ENCODE data around the gene RPS6KA2.

RPS6KA2 gene

DNA sequence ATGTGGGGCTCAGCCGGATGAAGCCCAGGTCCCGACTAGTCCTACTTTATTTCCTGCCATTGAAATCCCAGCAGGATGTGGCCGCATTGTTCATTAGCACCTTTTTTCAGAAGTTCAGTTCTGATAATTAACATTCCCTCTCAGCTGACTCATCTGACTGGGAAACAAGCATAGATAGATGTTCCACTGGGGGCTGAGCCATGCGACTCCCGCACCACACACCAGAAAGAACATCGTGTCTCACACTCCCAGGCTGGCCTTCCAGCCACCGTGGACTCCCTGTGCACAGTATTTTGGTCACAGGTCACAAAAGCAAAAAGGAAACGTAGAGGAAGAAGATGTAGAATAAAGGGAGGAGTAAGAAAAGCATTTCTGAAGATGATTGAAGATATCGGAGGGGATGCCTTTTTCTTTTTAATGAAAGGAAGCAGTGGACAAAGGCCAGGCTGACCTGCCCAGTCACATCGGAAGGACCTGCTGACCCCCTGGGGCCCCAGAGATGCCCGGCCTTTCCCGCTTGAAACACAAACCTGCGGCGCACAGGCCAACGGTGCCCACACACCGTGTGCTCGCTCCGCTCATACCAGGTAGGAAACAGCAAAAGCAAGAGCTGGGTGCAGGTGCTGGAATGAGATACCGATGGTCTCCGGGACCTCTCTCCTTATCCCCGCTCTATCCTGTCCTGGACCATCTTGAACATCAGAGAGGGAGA lies 11.8 kb downstream of the RPS6KA2 start:
- DNase-seq (ENCODE audit: low read depth), result no peak

DNA sequence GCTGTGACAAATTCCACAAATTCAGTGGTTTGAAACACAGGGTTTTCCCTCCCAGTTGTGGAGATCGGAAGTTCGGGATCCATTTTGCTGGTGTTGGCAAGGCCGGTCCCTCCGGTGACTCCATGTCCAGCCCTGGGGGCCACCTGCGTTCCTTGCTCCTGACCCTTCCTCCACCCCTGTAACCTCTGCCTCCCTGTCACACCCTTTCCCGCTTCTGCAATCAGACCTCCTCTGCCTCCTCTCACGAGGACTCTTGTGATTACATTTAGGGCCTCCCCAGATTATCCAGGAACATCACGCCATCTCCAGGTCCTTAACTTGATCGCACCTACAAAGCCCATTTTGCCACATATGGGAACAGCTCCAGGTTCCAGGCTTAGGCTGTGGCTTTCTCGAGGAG lies 12.5 kb downstream of the RPS6KA2 start:
- DNase-seq (ENCODE audit: low read depth), result no peak

DNA sequence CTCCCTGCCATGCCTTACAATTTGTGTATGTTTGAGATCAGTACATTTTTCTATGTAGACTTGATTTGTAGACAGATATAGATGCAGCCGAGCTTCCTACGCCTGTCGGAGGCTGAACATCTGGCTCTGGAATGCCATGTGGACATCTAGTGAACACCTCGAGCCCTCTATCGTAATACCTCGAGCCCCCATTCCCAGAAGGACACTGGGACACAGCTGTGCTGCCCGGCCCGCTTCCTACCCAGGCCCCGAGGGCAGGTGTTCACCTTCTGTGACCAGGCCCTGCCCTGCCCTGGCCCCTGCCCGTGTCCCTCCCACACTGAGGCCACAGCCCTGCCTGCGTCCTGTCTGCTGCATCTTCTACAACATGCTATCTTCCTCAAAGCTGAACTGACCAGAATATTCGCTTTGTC lies 12.9 kb downstream of the RPS6KA2 start:
- DNase-seq (ENCODE audit: low read depth), result no peak

DNA sequence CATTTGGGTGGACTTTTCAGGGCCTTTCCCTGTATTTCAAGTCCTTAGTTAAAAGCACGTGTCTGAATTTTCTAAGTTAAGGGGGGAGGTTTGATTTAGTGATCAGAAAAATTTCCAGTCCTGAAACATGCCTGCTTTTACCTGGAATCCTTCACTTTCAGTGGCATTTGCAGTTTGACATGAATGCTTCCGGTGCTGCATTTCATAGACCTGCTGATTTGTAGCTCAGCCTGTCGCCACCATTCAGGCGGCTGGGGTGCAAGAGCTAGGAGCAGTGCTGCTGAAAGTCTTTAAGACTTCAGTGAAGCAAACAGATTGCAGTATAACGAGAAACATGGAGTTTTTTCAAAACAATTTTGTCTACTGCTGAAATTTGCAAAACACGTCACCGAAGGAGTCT lies 14.0 kb downstream of the RPS6KA2 start:
- no peak for DNase-seq (ENCODE audit: low read depth)

DNA sequence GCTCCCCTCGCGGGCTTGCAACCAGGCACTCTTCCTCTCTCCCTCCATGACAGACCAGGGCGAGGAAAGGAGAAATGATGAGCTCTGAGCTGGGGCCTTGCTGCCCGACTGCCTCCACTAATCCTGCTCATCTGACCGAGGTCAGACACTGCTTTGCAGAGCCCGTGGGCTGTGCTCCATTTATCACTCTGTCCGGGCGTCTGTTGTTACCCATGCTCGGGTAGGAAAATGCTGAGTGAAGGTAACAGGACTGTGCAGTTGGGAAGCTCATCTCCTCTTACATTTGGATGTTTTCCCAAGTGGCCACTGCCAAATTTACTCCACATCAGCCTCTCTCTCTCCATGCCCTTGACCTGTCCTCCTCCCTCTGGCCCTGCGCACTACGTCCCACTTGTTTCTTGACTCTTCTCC lies 14.6 kb downstream of the RPS6KA2 start:
- DNase-seq (ENCODE audit: low read depth), result no peak

DNA sequence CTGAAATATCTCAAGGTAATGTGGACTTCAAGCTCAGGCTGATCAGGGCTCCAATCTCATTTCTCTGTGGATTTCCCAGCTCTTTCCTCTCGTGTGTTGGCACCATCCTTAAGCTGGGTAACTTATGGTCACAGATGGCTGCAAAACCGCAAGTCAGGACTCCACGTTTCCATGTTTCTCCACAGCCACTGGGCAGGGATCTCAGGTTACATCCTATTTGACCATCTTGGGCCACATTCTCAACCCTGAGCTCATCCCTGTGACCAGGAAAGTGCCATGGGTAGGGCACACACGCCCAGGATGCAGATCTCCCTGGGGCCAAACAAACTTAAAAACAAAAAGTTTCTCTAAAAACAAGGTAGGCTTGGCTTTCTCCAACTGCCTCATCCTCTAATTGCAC lies 15.4 kb downstream of the RPS6KA2 start:
- no peak for DNase-seq (ENCODE audit: low read depth)

DNA sequence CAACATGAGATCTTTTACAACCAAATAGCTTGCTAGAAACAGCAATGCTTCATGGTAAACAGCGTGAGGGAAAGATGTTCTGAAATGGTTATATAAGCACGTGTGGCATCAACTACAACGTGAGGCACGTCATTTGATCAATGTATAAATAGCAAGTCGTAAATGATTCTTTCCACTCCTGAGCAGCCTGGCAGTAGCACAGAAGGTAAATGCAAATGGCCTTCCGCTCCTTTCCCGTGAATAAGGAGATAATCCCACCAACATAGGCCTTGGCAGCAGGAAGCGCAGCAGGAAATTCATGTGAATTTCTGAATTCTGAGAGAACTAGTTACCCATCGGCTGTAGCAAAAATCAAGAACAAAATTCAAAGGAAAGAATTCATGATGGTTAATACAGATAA lies 17.0 kb downstream of the RPS6KA2 start:
- no peak for DNase-seq (ENCODE audit: low read depth)

DNA sequence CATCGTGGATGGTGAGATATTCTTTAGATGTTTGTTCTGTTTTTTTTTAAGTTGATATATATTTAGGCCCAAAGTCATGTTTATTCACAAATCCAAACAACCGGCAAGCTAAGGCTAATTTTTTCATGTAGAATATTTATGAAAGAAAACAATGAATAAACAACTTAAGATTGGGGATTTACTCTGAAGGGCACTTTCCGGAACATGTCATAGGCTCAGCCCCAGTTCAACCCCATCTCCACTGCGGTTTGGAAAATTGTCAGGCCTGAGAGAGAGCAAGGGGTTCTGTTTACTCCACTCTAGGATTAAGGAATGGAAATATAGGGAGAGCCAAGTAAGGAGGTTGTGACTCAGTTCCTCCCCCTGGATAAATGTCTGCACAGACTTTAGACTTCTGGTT lies 18.3 kb downstream of the RPS6KA2 start:
- DNase-seq (ENCODE audit: low read depth), result no peak

DNA sequence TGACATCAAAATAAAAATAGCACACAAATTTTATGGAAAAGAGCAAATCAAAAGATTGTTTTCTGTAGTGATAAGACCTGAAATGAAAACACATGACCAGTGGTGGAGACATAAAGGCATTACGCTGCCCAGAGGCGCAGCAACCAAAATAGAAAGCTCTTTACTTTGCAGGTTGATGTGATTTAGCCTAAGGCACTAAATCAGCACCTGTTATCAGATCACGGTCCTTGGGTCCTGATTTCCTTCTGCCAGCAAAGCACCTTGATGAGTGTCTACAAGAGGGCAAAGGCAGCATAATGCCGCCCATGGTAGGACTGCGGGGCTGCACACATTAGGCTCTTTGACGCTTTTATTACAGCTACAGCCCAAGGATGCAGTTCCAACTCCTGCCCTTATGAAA lies 21.3 kb downstream of the RPS6KA2 start:
- DNase-seq (ENCODE audit: low read depth), result no peak

DNA sequence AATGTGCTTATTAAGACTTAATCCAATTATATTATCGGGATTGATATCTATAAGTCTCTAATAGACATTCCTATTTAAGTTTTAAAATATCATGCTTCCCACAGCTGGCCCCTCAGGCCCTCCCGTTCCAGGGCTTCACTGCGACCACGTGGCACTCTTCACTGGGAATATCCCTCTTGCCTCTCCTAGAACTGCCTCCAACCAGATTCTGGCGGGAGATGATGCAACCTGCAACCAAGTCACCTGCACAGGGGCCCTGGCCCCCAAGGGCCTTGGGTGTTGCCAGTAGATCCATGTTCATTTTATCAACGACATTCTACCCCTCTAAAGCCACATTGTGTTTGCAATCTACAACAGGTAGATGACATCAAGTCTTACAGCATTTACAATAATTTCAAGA lies 22.1 kb downstream of the RPS6KA2 start:
- no peak for DNase-seq (ENCODE audit: low read depth)

DNA sequence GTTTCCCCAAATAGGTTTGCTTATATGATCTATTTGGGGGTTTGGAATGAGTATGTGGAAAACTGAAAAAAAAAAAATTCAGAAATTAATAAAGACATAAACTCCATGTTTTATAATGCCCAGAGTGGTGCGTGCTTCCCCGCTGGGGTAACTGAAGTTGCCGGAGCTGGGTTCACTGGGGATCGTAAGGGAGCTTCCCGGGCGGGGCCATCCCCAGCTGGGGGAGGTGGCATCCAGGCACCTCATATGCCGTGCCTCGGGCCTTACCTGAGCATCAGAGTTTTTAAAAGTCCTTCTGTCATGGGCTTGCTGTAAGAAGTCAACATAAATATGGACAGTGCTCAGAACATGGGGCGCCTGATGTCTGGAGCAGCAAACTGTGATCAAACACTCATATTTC lies 22.7 kb downstream of the RPS6KA2 start:
- no peak for DNase-seq (ENCODE audit: low read depth)

DNA sequence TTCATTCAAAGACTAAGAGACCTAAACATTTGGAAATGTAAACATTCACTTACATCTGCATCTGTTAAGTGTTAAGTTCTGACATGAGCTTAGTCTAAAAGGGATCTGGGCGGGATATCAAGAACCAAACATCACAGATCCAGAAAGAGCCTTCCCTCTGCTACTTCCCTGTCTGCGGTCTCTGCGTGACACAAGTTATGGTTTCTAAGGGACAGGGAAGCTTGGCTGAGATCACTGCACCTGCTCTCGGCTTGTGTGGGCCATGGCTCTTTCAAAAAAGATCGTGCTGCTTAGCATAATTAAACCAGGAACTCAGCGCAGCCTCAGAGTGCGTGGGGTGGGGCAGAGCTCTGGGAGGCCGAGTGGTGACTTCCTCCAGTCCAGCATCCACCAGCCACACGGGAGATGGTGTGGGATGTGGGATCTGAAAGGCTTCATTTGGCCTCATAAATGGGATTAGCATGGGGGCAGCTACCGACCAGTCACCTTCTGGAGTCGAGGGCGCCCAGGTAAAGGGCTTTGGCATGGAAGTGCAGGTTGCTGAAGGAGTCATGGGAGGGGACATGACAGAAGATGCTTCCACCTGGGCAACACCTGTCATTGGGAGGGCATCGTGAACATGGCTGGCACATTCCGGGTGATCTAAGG lies 23.9 kb downstream of the RPS6KA2 start:
- DNase-seq (ENCODE audit: low read depth), result no peak

DNA sequence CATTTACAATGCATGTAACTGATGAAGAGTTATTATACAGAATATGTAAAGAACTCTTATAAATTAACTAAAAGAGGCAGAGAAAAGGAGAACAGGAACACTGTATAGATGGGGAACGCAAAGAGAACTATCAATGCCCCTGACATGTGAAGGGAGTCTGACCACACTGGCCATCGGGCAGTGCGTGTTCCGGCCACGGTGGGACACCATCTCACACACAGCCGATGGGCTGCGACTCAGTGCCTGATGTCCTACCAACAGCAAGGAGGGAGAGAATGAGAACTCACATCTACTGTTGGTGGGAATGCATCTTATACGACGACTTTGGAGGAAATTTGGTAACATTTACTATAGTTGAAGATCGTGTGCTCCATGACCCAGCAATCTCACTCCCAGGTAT lies 25.1 kb downstream of the RPS6KA2 start:
- no peak for DNase-seq (ENCODE audit: low read depth)

DNA sequence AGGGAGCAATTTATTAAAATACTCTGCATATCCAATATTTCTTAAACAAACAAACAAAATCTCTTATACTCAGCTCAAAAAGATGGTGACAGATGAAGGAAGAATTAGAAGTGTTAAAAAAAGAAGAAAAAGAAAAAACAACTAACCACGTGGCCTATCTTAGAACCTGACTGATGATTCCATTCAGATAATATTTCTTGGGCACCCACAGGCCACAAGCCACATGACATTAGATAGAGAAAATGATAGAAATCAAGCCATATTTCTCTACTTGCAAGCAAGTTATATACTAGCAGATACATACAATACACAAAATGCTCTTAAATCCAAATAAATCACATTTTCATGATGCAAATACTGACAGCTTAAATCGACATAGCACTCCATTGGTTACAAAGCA lies 26.1 kb downstream of the RPS6KA2 start:
- DNase-seq (ENCODE audit: low read depth), result no peak

DNA sequence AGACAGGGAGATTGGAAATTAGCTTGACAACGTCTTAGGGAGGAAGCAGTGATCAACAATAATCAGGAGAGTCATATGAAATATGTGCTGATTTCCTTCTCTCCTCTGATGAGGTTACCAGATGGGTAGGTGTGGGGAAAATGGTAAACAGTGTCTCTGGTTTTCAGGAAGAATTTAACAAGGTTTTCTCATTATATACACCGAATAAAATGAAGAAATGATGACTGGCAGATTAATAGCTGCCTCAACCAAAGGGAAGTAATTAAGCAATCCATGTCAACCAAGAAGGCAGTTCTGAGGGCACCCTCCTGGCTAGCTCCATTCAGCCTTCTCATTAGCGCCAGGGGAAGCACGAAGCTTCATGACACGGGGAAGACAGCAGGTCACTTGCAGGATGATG lies 27.8 kb downstream of the RPS6KA2 start:
- no peak for DNase-seq (ENCODE audit: low read depth)

DNA sequence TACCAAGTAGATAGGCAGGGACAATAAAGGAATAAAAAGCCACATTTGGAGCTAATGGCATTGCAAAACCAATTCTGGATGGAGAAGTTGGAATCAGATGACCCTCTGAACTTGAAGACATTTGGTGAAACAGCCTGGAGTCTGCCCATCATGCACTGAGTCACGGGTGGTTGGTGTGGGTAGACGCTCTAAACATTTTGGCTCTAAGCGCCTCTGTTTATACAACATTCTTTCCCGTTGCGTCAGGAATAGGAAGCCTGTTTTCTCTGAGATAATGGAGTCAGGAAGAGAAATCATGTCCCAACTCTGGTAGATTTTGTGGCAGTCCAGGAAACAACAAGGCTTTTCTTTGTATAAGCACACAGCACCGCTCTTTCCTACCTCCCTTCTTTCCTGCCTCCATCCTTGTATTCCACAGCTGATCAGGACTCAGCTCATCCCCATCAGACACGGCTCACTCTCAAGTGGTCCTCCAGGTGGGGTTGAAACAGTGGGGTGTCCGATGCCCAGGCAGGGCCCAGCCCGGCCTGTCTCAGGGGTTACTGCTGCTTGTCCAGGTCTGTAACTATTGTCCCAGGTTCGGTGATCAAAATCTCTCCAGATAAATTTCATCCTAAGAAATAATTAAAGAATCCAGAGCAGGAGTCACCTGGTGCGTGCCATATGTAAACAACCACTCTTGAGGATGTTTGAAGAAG lies 28.5 kb downstream of the RPS6KA2 start:
- DNase-seq (ENCODE audit: low read depth), result no peak

DNA sequence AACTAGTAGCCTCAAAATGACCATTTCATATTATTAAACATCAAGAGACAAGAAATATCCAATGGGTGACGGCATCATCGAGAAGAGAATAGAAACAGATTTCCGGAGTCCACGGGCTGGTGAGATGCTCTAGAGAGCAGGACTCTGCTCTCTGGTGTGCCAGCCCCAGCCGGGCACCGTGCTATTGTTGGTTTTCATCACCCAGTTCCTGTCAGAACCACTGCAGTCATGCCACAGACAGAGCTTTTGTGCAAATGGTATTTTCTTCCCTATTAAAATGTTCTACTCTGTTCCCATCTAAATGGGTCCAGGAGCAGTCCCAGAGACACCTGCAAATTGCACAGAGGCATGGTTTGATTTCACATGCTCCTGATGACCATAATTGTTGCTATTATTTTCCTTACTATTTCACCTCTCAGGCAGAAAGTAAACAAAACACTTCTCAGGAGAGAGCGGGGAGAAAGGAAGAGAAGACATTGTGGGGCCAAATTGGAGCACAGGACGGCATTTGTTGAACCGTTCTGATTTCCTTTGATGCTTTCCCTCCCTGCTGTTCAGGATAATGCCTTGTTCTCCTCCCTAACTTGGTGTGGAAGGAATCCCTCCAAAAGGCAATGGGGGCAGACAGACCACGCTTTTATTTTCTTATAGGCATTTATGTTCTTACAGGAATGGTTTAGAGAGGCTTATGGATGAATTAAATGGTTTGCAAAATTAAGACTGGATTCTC lies 29.2 kb downstream of the RPS6KA2 start:
- no peak for DNase-seq (ENCODE audit: low read depth)

DNA sequence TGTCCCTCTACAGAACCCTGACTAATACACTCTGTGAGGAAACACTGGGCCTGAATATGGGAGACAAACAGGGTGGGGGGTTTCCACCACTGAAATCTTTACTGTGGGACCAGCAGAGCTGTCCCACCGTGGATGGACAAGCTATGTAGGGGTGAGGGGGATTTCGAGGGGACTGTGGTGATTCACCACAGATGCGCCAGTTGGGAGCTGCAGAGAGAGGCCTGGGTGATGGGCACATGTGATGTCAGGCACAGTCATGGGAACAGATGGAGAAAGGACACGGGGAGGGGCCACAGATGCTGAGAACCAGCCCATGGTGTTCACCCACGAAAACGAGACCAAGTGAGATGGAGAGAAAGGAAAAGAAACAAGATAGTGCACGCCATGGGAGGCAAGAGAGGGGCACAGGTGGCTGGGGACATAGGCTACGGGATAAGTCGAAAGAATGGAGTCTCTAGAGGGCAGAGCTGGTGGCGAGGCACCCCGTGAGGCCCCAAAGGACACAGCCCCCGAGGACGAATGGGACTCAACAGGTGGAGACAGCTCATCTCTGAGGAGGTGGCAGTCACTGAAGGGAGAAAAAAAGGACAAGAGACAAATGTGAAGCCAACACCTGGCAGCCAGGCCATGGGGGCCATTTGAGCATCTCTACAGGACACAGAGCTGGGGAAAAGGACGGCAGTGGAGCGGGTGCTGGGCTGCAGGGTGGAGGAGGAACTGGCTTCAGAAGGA lies 30.1 kb downstream of the RPS6KA2 start:
- DNase-seq (ENCODE audit: low read depth), result no peak

DNA sequence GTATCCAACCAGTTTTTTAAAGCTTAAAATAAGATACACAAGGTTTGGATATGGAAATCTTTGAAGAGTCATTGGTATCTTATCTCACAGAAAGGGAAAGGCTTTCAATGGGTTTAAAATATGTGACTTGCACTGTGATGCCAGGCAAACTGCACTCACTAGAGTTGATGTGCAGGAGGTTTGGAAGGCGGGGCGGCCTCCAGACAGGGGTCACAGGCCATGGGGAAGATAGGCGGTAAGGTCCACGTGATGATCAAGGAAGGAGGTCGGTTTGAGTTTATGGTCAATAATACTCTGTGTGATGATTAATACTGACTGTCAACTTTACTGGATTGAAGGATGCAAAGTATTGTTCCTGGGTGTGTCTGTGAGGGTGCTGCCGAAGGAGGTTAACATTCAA lies 31.1 kb downstream of the RPS6KA2 start:
- no peak for DNase-seq (ENCODE audit: low read depth)

DNA sequence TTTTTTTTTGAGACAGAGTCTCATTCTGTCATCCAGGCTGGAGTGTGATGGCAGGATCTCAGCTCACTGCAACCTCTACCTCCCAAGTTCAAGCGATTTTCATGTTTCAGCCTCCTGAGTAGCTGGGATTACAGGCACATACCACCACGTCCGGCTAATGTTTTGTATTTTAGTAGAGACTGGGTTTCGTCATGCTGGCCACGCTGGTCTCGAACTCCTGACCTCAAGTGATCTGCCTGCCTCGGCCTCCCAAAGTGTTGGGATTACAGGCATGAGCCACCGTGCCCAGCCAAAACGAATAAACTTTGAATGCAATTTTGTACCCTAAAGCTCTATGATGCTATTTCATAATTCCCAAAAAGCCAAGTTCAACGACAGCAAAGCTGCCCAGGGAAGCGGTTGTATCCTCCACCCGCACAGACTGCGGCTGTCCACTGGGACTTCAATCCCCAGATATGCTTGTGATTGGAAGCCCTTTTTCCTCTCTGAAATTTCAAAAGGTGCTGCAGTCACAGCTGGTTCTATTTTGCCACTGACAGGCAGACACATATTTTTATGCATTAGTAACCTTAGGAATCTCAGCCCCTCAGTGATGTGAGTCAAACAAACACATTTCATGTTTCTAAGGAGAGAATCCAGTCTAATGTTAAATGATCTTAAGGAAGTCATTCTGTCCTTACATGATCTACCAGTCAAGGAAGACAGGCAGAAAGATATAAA lies 31.8 kb downstream of the RPS6KA2 start:
- no peak for DNase-seq (ENCODE audit: low read depth)

DNA sequence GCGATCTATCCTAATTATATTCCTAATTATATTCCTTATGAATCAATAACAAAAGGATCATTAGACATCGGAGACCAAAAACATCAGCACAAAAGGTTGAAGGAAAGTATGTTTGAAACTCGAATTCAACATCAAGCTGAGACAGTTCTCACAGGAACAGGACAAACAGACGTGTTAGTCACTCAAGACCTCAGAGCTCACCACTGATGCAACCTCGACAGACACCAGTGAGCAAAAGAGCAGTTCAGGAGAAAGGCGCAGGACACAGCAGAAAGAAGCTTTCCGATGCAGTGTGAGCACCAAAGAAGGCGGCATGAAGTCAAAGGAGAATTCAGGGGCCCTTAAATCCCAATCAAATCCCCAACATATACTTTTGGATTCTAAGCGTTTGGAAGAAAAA lies 34.2 kb downstream of the RPS6KA2 start:
- no peak for DNase-seq (ENCODE audit: low read depth)
